T-helper 1 cell treated with Interleukin-12 subunit alpha and Interleukin-12 subunit beta and Interleukin-4 antibody, amounts not matched to agents 30 μg/mL and 1 μg/mL, for 36 hours (primary cell): ENCODE measurements around the gene ZRANB3.
"Not testable (repeated sequence)": the region's sequence is repeated elsewhere in the genome, so short reads cannot be mapped to it uniquely, and the experiment has no call there.

ENCODE experiments used
- H3K27ac Mint-ChIP-seq: one replicate; pipeline ENCODE4 v1.8.0; 2021; ENCODE audit warnings: mild to moderate bottlenecking, mixed read lengths
- H3K27me3 Mint-ChIP-seq: one replicate; pipeline ENCODE4 v1.8.0; 2021; ENCODE audit warnings: low read depth, mixed read lengths
- H3K36me3 Mint-ChIP-seq: one replicate; pipeline ENCODE4 v1.8.0; 2021; ENCODE audit warnings: low read depth, mixed read lengths
- H3K4me1 Mint-ChIP-seq: one replicate; pipeline ENCODE4 v1.8.0; 2021; ENCODE audit warnings: low read depth, mixed read lengths
- H3K4me3 Mint-ChIP-seq: one replicate; pipeline ENCODE4 v1.8.0; 2021; ENCODE audit warnings: mild to moderate bottlenecking, moderate library complexity, mixed read lengths
- H3K9me3 Mint-ChIP-seq: one replicate; pipeline ENCODE4 v1.8.0; 2021; ENCODE audit warnings: mixed read lengths

Gene ZRANB3

DNA sequence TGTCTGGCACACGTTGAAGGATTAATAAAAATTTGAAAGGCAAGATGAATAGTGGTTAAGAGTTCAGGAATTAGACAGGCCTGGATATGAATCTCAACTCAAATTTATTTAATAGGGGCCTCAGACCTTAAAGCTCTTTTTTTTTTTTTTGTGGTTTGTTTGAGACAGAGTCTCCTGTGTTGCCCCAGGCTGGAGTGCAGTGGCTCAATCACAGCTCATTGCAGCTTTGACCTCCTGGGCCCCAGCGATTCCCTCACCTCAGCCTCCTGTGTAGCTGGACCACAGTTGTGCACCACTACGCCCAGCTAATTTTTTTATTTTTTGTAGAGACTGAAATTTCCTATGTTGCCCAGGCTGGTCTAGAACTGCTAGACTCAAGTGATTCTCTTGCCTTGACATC, 3.0 kb downstream of the ZRANB3 start:
- Mint-ChIP-seq H3K27ac (no peak overlapping the region), H3K4me3 (no peak overlapping the region), H3K27me3 (no peaks in the 10 kb centered on the region), H3K9me3 (no peaks in the 10 kb centered on the region), H3K36me3 (peaks cover 2% of the 10 kb centered on the region), H3K4me1 (peaks cover 13% of the 10 kb centered on the region)

DNA sequence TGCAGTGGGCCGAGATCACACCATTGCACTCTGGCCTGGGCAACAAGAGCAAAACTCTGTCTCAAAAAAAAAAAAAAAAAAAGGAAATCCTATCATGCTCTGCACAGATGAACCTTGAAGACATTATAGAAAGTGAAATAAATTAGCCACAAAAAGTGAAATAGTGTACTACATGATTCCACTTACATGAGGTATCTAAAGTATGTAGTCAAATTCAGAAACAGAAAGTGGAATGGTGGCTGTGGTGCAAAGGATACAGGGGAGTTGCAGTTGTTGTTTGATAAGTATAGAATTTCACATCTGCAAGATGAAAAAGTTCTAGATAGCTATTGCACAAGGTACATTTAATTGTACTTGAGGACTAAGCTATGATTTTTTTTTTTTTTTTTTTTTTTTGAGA, 5.2 kb downstream of the ZRANB3 start:
- Mint-ChIP-seq H3K9me3 (no peaks in the 10 kb centered on the region), H3K4me3 (no peak overlapping the region)

DNA sequence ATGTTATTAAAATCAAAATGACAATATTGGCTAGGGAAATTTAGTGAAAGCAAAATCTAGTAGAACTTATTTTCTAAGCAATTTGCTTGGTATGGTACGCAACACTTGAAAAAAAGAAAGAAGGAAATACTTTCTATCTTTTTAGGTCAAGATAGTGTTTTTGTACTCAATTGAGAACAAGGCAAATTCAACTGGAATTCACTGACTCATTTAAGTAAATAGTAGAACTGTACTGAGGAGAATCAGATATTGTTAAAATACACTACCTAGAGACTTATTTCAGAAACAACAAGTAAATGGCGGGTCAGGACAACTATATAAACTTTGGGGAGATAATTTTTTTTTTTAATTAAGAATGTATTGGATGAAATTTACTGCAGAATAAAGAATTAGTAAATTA, 18.9 kb downstream of the ZRANB3 start:
- Mint-ChIP-seq H3K36me3 (peaks cover 2% of the 10 kb centered on the region), H3K4me1 (no peaks in the 10 kb centered on the region), H3K4me3 (no peak overlapping the region), H3K27me3 (no peaks in the 10 kb centered on the region), H3K9me3 (peaks cover 7% of the 10 kb centered on the region), H3K27ac (no peak overlapping the region)

More for the DNA sequence above, 5.2 kb downstream of the ZRANB3 start:
- H3K4me1 Mint-ChIP-seq: peaks cover 8% of the 10 kb centered on the region
- H3K36me3 Mint-ChIP-seq: peaks cover 4% of the 10 kb centered on the region
- H3K27ac Mint-ChIP-seq: no peak overlapping the region
- no peaks in the 10 kb centered on the region for H3K27me3 Mint-ChIP-seq

DNA sequence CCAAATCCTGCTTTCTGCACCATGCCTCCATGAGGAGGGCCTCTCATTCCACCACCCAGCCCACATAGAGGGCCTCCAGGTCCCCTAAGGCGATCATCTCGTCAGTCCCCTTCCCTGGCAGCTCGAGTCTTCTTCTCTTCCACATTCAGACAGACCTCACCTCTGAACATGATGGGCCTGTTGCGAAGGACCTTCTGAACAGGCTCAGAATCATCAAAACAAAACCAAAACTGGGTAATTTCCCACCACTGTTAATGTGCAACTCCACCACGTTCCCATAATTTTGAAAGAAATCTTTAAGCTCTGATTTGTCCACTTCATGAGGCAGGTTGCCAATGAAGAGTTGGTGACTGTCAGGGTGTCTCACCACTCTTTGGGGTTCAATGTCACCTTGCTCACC, 20.4 kb downstream of the ZRANB3 start:
- Mint-ChIP-seq H3K4me1 (no peaks in the 10 kb centered on the region), H3K27ac (no peak overlapping the region), H3K9me3 (peaks cover 7% of the 10 kb centered on the region), H3K36me3 (peaks cover 3% of the 10 kb centered on the region), H3K4me3 (no peak overlapping the region), H3K27me3 (no peaks in the 10 kb centered on the region)

DNA sequence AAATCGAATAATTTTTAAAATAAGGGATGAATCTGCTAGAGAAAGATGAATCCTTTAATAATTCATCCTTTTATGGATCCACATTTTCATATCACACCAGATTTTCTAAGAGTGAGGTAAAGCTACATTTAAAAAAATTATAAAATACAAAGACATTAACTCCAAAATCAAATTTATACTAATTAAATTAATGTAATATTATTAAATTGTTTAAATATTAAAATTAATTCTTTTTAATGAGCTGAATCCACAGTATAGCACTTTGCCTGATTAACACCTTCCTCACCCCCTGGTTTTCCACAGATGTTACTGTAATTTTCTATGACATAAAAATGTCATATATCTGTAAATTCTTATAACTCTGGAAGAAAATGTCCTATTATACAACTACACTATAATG, 26.2 kb downstream of the ZRANB3 start:
- Mint-ChIP-seq H3K4me1 (no peaks in the 10 kb centered on the region), H3K4me3 (no peak overlapping the region), H3K27ac (no peak overlapping the region)

DNA sequence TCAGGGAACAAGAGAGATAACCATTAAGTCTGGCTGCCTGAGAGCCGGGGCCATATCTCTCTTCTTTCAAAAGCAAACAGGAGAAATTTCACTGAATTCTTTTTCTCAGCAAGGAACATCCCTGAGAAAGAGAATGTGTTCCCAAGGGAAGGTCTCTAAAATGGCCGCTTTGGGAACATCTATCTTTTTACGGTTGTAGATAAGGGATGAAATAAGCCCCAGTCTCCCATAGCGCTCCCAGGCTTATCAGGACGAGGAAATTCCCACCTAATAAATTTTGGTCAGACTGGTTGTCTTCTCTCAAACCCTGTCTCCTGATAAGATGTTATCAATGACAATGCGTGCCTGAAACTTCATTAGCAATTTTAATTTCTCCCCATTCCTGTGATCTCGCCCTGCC, 32.4 kb downstream of the ZRANB3 start:
- H3K27ac Mint-ChIP-seq, H3K4me3 Mint-ChIP-seq, H3K27me3 Mint-ChIP-seq, H3K4me1 Mint-ChIP-seq: not testable (repeated sequence)
- Mint-ChIP-seq H3K36me3 (peaks cover 15% of the 10 kb centered on the region), H3K9me3 (peaks cover 33% of the 10 kb centered on the region)

More for the DNA sequence above, 26.2 kb downstream of the ZRANB3 start:
- Mint-ChIP-seq H3K27me3 (no peaks in the 10 kb centered on the region), H3K36me3 (peaks cover 5% of the 10 kb centered on the region), H3K9me3 (peaks cover 9% of the 10 kb centered on the region)

DNA sequence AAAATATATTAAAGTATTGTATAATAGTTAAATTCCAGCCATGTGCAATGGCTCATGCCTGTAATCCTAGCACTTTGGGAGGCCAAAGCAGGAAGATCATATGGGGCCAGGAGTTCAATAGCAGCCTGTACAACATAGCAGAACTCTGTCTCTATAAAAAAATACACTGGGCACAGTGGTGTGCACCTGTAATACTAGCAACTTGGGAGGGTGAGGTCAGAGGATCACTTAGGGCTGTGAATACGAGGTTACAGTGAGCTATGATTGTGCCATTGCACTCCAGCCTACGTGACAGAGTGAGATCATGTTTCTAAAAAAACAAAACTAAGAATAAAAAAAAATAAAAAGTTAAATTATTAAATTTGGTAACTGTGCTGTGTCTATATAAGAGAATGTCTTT, 36.1 kb downstream of the ZRANB3 start:
- no peaks in the 10 kb centered on the region for H3K27me3 Mint-ChIP-seq
- no peak overlapping the region for H3K4me3 Mint-ChIP-seq
- peaks cover 11% of the 10 kb centered on the region for H3K36me3 Mint-ChIP-seq
- no peak overlapping the region for H3K27ac Mint-ChIP-seq
- H3K4me1 Mint-ChIP-seq: peaks cover 2% of the 10 kb centered on the region
- peaks cover 27% of the 10 kb centered on the region for H3K9me3 Mint-ChIP-seq

DNA sequence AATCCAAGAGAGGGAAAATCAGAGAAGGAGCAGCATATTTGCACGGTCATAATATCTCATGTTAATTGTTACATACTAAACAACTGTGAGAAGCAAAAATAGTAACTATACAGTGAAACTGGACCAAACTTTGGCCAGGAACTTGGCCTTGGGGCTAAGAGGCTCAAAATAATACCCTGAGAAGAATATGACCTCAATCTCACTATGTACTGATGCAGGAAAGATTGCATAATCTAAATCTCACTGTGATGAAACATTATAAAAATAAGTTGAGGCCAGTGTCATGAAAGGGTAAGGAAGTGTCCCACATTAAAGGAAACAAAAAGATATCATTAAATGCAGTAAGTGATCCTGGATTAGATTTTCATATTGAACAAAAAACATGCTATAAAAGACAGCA, 36.5 kb downstream of the ZRANB3 start:
- Mint-ChIP-seq H3K4me1 (peaks cover 2% of the 10 kb centered on the region), H3K9me3 (peaks cover 23% of the 10 kb centered on the region), H3K27me3 (no peaks in the 10 kb centered on the region), H3K36me3 (peaks cover 11% of the 10 kb centered on the region), H3K27ac (no peak overlapping the region), H3K4me3 (no peak overlapping the region)

DNA sequence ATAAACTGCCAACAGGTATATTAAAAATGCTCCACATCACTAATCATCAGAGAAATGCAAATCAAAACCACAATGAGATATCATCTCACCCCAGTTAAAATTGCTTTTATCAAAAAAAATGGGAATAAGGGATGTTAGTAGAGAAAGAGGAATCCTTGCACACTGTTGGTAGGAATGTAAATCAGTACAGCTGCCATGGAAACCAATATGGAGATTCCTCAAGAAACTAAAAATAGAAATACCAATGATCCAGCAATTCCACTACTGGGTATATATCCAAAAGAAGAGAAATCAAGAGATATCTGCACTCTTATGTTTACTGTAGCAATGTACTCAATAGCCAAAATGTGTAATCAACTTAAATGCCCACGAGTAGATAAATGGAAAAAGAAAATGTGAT, 40.6 kb downstream of the ZRANB3 start:
- Mint-ChIP-seq H3K4me3 (no peak overlapping the region), H3K36me3 (peaks cover 3% of the 10 kb centered on the region), H3K27ac (no peak overlapping the region), H3K9me3 (peaks cover 4% of the 10 kb centered on the region), H3K4me1 (peaks cover 2% of the 10 kb centered on the region), H3K27me3 (no peaks in the 10 kb centered on the region)

DNA sequence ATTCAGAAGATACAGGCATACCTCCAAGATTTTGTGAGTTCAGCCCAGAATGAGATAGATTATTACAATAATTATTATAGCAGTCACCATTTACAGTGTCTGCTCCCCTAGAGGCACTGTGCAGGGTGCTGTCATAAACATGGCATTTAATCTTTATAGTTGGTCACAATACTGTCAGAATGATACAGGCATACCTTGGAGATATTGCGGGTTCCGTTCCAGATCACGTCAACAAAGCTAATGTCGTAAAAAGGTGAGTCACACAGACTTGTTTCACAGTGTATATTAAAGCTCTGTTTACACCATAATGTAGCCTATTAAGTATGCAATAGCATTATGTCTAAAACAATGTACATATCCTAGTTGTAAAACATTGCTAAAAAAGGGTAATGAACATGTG, 45.6 kb downstream of the ZRANB3 start:
- Mint-ChIP-seq H3K27ac (no peak overlapping the region), H3K36me3 (peaks cover 3% of the 10 kb centered on the region), H3K4me3 (no peak overlapping the region), H3K9me3 (peaks cover 4% of the 10 kb centered on the region), H3K27me3 (no peaks in the 10 kb centered on the region), H3K4me1 (no peaks in the 10 kb centered on the region)

DNA sequence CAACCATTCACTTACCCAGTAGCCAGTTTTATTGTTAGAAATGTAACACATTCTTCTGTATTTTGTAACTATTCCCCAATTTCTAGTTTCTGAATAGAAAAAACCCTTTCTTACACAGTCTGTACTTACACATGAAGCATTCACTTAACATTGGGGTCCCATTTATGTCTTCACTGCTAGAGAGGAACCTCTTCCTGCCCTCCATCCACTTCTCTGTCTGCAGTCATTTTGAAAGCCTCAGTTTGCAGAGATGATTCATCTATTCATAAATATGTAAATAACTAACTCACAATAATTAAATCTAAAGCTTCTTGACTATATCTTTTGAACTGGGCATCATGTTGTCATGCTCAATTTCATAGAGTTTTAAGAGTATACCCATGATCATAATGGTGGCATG, 55.9 kb downstream of the ZRANB3 start:
- Mint-ChIP-seq H3K9me3 (no peaks in the 10 kb centered on the region), H3K4me3 (no peak overlapping the region), H3K4me1 (no peaks in the 10 kb centered on the region), H3K27ac (no peak overlapping the region), H3K27me3 (no peaks in the 10 kb centered on the region), H3K36me3 (no peaks in the 10 kb centered on the region)

DNA sequence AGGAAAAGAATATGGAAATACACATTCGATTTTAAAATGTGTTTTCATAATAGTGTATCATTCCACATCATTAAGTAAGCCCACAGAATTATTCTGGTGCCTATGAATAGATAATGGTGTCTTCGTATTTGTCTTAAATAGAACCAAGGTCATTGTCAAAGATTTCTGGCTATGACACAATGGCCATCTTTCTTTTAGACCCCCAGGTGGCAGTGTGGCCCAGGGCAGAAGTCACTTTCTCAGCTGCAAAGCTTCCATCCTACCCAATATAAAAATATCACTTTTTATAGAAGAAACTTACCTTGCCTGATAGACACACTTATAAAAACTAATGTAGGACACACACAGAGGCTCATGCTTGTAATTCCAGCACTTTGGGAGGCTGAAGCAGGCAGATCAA, 57.5 kb downstream of the ZRANB3 start:
- Mint-ChIP-seq H3K4me1 (no peaks in the 10 kb centered on the region), H3K27ac (no peak overlapping the region), H3K9me3 (no peaks in the 10 kb centered on the region), H3K4me3 (no peak overlapping the region), H3K27me3 (no peaks in the 10 kb centered on the region), H3K36me3 (no peaks in the 10 kb centered on the region)

DNA sequence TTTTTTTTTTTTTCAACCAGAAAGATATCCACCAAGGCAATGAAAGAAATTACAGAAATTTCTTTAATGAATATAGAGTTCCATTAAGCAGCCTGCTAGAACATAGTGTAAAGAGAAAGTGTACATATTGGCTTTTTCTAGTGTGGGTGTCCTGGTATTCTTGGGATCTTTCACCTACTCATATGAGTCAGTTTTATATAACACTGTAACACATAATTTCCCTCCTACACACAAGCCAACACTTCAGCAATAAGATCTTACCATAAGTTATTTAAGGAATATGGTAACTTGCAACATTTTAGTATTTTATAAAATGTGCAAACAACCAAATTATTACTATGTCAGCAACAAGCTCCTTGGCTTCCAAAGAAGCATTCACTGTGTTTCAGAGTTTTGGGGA, 59.9 kb downstream of the ZRANB3 start:
- no peak overlapping the region for H3K4me3 Mint-ChIP-seq
- no peaks in the 10 kb centered on the region for H3K27me3 Mint-ChIP-seq
- no peaks in the 10 kb centered on the region for H3K36me3 Mint-ChIP-seq
- H3K4me1 Mint-ChIP-seq: no peaks in the 10 kb centered on the region
- no peak overlapping the region for H3K27ac Mint-ChIP-seq
- H3K9me3 Mint-ChIP-seq: no peaks in the 10 kb centered on the region

DNA sequence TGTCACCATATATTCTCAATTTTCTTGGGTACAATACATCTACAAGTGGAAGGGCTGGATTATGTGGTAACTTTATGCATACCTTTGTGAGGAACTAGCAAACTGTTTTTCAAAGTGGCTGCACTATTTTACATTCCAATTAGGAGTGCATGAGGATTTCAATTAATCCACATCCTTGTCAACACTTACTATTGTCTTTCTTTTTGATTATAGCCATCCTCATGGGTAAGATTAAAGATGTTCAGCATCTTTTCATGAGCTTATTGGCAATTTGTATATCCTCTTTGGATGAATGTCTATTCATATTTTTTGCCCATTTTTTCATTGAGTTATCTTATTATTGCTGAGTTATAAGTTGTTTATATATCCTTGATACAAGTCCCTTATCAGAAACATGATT, 73.7 kb downstream of the ZRANB3 start:
- H3K4me1 Mint-ChIP-seq: no peaks in the 10 kb centered on the region
- H3K4me3 Mint-ChIP-seq: no peak overlapping the region
- peaks cover 15% of the 10 kb centered on the region for H3K9me3 Mint-ChIP-seq
- H3K27ac Mint-ChIP-seq: no peak overlapping the region
- no peaks in the 10 kb centered on the region for H3K27me3 Mint-ChIP-seq
- H3K36me3 Mint-ChIP-seq: no peaks in the 10 kb centered on the region

DNA sequence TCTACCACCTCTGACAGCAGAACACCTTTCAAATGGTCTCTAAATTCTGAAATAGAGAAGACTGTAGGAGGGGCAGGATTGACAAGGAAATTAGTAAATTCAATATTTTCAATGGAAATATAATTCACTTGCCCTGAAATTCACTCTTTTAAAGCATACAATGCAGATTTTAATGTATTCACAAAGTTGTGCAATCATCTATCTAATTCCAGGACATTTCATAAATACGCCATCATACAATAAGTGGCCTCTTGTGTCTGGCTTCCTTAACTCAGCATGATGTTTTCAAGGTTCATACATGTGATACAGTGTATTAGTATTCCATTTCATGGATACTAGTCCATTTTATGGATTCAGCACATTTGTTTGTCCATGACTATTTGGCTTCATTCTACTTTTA, 74.2 kb downstream of the ZRANB3 start:
- no peaks in the 10 kb centered on the region for H3K27me3 Mint-ChIP-seq
- H3K9me3 Mint-ChIP-seq: peaks cover 19% of the 10 kb centered on the region
- H3K36me3 Mint-ChIP-seq: no peaks in the 10 kb centered on the region
- no peak overlapping the region for H3K4me3 Mint-ChIP-seq
- no peaks in the 10 kb centered on the region for H3K4me1 Mint-ChIP-seq
- H3K27ac Mint-ChIP-seq: no peak overlapping the region

DNA sequence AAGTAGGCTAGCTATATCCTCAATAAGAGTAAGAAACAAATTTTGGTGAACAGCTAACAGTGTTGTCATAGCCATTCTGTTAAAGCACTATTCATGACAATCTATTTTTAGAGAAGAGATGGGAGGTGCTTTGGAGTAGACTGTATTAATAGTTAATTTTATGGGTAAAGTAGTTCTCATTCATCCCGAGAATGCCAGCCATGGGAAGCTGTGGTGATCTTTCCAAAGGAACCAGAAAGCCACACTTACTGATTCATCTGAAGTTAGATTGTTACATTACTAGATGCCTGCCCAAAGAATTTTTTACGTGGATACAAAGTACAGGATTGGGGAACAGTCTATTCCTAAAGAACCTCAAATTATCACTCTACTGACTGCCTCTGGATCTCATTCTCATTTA, 74.6 kb downstream of the ZRANB3 start:
- no peaks in the 10 kb centered on the region for H3K36me3 Mint-ChIP-seq
- H3K27me3 Mint-ChIP-seq: no peaks in the 10 kb centered on the region
- H3K27ac Mint-ChIP-seq: no peak overlapping the region
- no peak overlapping the region for H3K4me3 Mint-ChIP-seq
- H3K9me3 Mint-ChIP-seq: peaks cover 23% of the 10 kb centered on the region
- no peaks in the 10 kb centered on the region for H3K4me1 Mint-ChIP-seq
